Kidney (tissue), 14 donors: ENCODE measurements around the gene OR2Y1. TPM values are rescaled to one million over a fixed set of nuclear protein-coding genes. Genes with fewer than 3 reads are reported as not detected.

Experiments used
- DNase-seq, 5 donors: peaks; one replicate each; pipeline ENCODE4 v3.0.0-alpha.2; 2013 to 2020
- FAIRE-seq: peaks from 2 replicates; lab custom pipeline; 2012; peaks lifted over from hg19 to GRCh38; lab: Jason Lieb, UNC
- H3K27ac ChIP-seq, 2 donors: one replicate each; pipeline ENCODE4 v1.7.0; 2013; ENCODE audit warnings: low read depth in 2 of 2, low read length in 2 of 2, inconsistent platforms in 1 of 2
- H3K27me3 ChIP-seq: one replicate; pipeline ENCODE4 v1.7.1; 2013; ENCODE audit warnings: low read length, inconsistent platforms; ENCODE audit not compliant: control insufficient read depth, insufficient read depth
- H3K36me3 ChIP-seq, 3 donors: one replicate each; pipeline versions ENCODE4 v1.7.0 to v1.7.1; 2013; ENCODE audit warnings: low read length in 3 of 3, control low read depth in 1 of 3, inconsistent platforms in 1 of 3; ENCODE audit not compliant: insufficient read depth in 3 of 3, control insufficient read depth in 2 of 3
- H3K4me1 ChIP-seq, 3 donors: one replicate each; pipeline versions ENCODE4 v1.7.0 to v1.7.1; 2013; ENCODE audit warnings: low read length in 3 of 3, inconsistent platforms in 1 of 3, low read depth in 1 of 3; ENCODE audit not compliant: control insufficient read depth in 2 of 3, insufficient read depth in 2 of 3
- H3K4me3 ChIP-seq, 3 donors: one replicate each; pipeline versions ENCODE4 v1.7.0 to v1.8.1; 2013; ENCODE audit warnings: low read length in 3 of 3, control low read depth in 1 of 3, inconsistent platforms in 1 of 3
- H3K9ac ChIP-seq, 3 donors: one replicate each; pipeline versions ENCODE4 v1.7.0 to v1.7.1; 2013; ENCODE audit warnings: low read length in 3 of 3, control low read depth in 1 of 3, inconsistent platforms in 1 of 3
- H3K9me3 ChIP-seq, 3 donors: one replicate each; pipeline versions ENCODE4 v1.7.0 to v1.7.1; 2013; ENCODE audit warnings: low read length in 3 of 3, control low read depth in 1 of 3, inconsistent platforms in 1 of 3; ENCODE audit not compliant: control insufficient read depth in 2 of 3, insufficient read depth in 1 of 3
- intact Hi-C: fragments of 100-400 bp; cut with DNase I; formaldehyde crosslinking; loops from one replicate; pipeline ENCODE4 v1.11.1; 2022
- polyA plus RNA-seq: library from polyadenylated mRNA; stranded (reverse); fragments of 350-450 nt; fragmentation: Illumina TruSeq; extraction: RNeasy Lipid Tissue Mini Kit (QIAGEN cat#74804); gene quantifications from one replicate; pipeline ENCODE4 v1.2.3, GENCODE V29; 2014; ENCODE audit warnings: low read depth, low replicate concordance; ENCODE audit not compliant: insufficient read depth
- total RNA-seq: library from RNA; stranded (reverse); fragmentation: NEBNext Ultra II Directional; extraction: Animal tissue kit (Norgen Biotek cat#: 25700); gene quantifications from one replicate; pipeline ENCODE4 v1.2.1, GENCODE V29; 2021
- TF ChIP-seq, protein P1 (sequence below): IDR thresholded peaks from 3 replicates; pipeline ENCODE4 v1.5.1; 2012; ENCODE audit warnings: mild to moderate bottlenecking, moderate library complexity, borderline replicate concordance; ENCODE audit not compliant: insufficient read depth; ENCODE audit errors: extremely low read depth
- donor health status: control.
- donor health status: control.
- donor health status: control.
- donor health status: control.
- donor health status: control.
- donor health status: DM: yes; HTN: yes; CAD: no.
- donor health status: Normal renal cell carcinoma (clear cell type).

Gene OR2Y1
- total and polyA plus RNA-seq, 2 donors from 2014 or later: not detected

- Histone ChIP-seq H3K27ac (no peak overlapping the region), H3K9ac (no peak overlapping the region), H3K4me3 (no peak overlapping the region), H3K36me3 (no peaks in the 10 kb centered on the region), H3K27me3 (no peaks in the 10 kb centered on the region), H3K9me3 (no peaks in the 10 kb centered on the region), H3K4me1 (no peaks in the 10 kb centered on the region)
- TF ChIP-seq, protein P1, sequence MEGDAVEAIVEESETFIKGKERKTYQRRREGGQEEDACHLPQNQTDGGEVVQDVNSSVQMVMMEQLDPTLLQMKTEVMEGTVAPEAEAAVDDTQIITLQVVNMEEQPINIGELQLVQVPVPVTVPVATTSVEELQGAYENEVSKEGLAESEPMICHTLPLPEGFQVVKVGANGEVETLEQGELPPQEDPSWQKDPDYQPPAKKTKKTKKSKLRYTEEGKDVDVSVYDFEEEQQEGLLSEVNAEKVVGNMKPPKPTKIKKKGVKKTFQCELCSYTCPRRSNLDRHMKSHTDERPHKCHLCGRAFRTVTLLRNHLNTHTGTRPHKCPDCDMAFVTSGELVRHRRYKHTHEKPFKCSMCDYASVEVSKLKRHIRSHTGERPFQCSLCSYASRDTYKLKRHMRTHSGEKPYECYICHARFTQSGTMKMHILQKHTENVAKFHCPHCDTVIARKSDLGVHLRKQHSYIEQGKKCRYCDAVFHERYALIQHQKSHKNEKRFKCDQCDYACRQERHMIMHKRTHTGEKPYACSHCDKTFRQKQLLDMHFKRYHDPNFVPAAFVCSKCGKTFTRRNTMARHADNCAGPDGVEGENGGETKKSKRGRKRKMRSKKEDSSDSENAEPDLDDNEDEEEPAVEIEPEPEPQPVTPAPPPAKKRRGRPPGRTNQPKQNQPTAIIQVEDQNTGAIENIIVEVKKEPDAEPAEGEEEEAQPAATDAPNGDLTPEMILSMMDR: no peak
- DNase-seq (peak in 1 of 5 donors; percentile 18), FAIRE-seq (no peak)
- intact Hi-C loops: no loop called here
Measured at GRCh38 chr5:180689775-180690174, 50.1 kb downstream of the OR2Y1 start.

Other genes starting within 250 kb of the OR2Y1 start
- gene CNOT6, start 245.7 kb downstream of the OR2Y1 start, total RNA-seq: 25.7 TPM
- 5.9 TPM for gene CNOT6, start 245.7 kb downstream of the OR2Y1 start, polyA plus RNA-seq
- 1.1 TPM for gene SCGB3A1, start 148.6 kb downstream of the OR2Y1 start, total RNA-seq
- gene SCGB3A1, start 148.6 kb downstream of the OR2Y1 start, polyA plus RNA-seq: 2.3 TPM
- gene FLT4, start 90.5 kb downstream of the OR2Y1 start, total RNA-seq: 29.4 TPM
- 6.9 TPM for gene FLT4, start 90.5 kb downstream of the OR2Y1 start, polyA plus RNA-seq
- gene MGAT1, start 62.7 kb upstream of the OR2Y1 start, total RNA-seq: 132 TPM
- 73.3 TPM for gene MGAT1, start 62.7 kb upstream of the OR2Y1 start, polyA plus RNA-seq
- 30.7 TPM for gene ZFP62, start 121.2 kb upstream of the OR2Y1 start, total RNA-seq
- 16.2 TPM for gene ZFP62, start 121.2 kb upstream of the OR2Y1 start, polyA plus RNA-seq
- gene BTNL8, start 159.1 kb upstream of the OR2Y1 start, total RNA-seq: 0.19 TPM
- 1.2 TPM for gene BTNL8, start 159.1 kb upstream of the OR2Y1 start, polyA plus RNA-seq
- gene BTNL3, start 248.8 kb upstream of the OR2Y1 start, total RNA-seq: not detected
- gene BTNL3, start 248.8 kb upstream of the OR2Y1 start, polyA plus RNA-seq: 0.30 TPM